HG02943 (cell line): Measurements from ENCODE around the gene NPM3.
"Not testable (repeated sequence)": the region's sequence is repeated elsewhere in the genome, so short reads cannot be mapped to it uniquely, and the experiment has no call there.

Experiments used
- ATAC-seq: cut with Tn5 transposase; IDR thresholded peaks from one replicate; pipeline ENCODE4 v1.9.1; 2021; ENCODE audit warnings: mild to moderate bottlenecking, low read depth, moderate library complexity; ENCODE audit not compliant: unreplicated experiment

The NPM3 gene

GRCh38 chr10:101812606-101813005, 29.4 kb upstream of the NPM3 start:
- ATAC-seq, result no peak

GRCh38 chr10:101807158-101807557, 23.9 kb upstream of the NPM3 start:
- no peak for ATAC-seq

- no peak for ATAC-seq
Observed at GRCh38 chr10:101803511-101803910, 20.3 kb upstream of the NPM3 start.

GRCh38 chr10:101797403-101798059, 14.3 kb upstream of the NPM3 start:
- no peak for ATAC-seq

- no peak for ATAC-seq
Observed at GRCh38 chr10:101793526-101793925, 10.3 kb upstream of the NPM3 start.

GRCh38 chr10:101789686-101790085, 6.4 kb upstream of the NPM3 start:
- no peak for ATAC-seq

DNA sequence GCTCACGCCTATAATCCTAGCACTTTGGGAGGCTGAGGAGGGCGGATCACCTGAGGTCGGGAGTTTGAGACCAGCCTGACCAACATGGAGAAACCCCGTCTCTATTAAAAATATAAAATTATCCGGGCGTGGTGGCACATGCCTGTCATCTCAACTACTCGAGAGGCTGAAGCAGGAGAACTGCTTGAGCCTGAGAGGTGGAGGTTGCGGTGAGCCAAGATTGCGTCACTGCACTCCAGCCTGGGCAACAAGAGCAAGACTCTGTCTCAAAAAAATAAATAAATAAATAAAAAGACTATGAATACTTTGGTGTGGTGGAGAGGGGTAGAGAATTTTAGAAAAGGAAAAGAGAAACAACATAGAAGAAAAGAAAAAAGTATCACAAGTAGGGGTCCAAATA, 6.0 kb upstream of the NPM3 start:
- ATAC-seq, result not testable (repeated sequence)

DNA sequence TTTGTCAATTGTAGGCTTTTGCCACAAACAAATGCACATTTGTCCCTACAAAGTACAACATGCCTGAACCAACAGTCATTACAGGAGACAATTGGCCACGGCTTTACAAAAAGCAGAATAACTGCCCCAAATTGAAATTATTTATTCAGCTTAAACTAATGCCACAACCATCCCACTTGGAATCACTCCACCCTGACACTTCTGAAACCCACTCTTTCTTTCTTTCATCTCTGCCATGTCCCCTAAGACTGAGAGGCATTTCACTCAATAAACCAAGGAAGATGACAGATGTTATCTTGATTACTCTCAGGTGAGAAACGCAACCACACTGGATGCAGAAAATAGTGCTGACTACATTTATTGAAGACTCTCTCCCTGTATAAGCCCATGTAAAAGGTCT, 2.6 kb upstream of the NPM3 start:
- no peak for ATAC-seq

DNA sequence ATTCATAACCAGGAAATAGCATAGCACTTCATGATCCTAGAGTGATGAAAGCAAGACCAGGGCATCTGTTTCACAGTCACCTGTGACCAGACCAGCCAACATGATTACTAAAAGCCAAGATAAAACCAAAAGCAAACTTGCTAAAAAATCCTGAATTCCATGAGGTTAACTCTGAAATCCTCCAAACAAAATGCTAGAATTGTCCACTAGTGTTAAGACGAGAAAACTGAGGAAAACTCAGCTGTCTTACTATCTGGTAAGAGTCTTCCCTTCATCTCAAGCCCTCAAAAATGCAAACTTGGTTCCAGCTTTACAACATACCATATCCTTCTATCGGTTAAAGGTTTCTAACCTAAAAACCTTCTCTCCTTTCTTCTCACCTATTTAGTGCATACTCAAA, 1.3 kb upstream of the NPM3 start:
- ATAC-seq, result no peak

- no peak for ATAC-seq
Observed at GRCh38 chr10:101783736-101784118, 481 bp upstream of the NPM3 start.

DNA sequence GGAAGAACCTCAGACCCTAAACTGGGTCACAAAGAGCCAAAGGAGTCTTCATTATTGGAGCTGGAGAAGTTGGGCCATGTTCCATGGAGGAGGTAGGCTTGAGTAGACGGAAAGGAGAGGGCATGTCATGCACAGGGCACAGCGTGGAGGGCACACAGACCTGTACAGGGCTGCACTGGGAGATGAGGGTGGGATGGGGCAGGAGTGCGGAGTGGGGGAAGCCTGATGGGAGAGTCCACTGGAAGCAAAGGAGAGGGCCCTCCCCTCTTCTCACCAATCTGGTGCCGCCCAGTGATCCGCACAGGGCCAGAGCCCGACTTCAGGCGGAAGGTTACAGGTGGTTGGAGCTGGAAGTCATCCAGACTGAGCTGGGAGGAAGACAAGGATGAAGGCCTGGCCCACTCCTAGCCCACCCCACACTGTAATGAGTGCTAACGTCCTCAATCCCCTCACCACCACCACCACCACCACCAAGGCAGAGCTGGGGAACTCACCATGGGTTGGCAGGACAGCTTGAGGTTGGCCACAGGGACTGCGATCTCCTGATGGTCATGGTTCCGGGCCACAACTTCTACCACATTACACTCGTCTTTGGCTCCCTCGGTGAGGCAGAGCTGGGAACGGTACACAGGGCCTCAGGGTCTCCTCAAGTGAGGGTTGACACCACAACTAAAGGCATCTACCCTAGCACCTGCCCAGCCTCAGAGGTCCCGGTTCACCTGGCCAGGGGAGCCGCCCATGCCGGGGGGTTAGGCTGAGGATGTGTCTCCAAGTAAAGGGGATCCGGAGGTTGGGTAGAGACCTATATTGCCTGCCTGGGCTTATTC, 1.0 kb downstream of the NPM3 start:
- no peak for ATAC-seq

DNA sequence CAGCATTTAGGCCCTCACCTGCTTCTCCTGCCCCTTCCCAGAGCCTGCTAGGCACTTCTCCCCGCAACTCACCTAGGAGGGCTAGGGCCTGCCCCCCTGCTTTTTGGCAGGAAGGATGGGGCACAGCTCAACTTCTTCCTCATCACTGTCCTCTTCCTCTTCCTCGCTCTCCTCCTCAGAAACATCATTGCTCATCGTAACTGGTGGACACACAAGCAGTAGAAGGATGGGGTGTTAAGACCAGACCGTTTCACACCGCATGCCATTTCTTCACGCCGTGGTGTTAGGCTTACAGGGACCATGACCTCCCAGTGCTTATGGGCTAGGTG, 1.6 kb downstream of the NPM3 start:
- no peak for ATAC-seq

DNA sequence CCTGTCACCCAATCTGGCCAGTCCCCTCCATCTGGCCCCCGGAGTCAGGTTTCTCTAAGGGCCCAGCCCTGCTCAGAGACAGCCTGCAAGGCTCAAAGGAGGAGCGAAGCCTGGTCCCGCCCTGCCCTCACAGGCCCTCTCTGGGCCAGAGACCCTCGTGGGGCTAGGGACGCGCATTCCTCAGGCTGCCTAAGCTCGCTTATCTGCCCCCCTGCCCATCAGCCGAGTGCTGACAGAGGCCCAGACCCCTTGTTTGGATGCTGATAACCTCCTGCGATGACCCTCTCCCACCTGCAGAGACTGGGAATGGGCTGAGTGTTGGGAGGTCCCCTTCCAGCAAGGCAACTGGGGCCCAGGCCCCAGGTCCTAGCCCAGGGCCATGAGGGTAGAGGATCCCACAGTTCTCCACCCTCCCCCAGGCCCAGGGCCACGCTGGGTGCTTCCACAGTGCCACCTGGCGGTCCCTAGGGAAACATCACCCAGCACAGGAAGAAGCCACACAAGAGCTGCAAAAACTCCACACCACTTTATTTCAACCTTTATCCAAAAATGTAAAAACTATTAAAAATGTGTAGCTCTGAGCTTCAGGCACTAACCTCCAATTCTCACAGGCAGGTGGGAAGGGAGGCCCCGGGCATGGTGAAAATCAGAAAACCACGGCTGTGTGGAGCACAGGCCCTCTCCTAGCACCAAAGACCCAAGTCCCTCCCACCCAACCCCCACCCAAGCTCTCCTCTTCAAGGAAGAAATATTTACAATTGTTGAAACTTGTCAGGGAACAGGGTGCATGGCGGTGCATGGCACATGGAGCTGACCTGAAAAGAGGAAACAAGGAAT, 2.2 kb downstream of the NPM3 start:
- no peak for ATAC-seq

- ATAC-seq, result no peak
Observed at GRCh38 chr10:101780187-101780817, 2.9 kb downstream of the NPM3 start.

GRCh38 chr10:101779544-101780186, 3.6 kb downstream of the NPM3 start:
- ATAC-seq, result no peak

DNA sequence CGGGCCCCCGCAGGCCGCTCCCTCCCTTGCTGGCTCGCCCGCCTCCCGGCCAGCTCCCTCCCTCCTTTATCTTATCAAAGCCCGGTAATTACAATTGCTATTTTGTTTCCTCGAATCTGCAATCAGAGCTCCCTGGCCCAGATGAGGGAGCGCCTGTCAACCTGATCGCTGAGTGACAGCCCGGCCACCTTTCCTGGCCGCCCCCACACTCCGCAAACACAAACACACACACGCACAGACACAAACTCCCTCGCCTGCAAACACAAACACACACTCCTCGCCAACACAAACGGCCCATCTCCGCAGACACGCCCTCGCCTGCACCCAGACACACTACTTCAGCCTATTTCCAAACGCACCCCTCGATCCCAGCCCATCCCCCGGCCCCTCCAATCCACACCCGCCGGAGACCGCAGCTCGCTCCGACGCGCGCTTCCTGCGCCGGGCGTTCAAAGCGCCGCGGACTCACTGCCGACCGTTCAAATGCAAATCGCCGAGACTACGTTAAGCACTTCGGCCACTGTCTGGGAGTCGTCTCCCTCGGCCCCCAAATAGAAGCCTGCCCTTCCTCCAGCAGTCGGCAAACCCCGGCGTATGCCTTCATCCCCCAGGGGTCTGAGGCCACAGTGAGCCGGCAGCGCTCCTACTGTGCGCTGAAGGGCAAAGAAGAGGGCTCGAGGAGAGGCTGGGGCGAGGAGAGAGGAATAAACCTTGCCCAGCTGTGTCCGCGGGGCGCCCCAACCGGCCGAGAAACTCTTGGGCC, 4.3 kb downstream of the NPM3 start:
- no peak for ATAC-seq

DNA sequence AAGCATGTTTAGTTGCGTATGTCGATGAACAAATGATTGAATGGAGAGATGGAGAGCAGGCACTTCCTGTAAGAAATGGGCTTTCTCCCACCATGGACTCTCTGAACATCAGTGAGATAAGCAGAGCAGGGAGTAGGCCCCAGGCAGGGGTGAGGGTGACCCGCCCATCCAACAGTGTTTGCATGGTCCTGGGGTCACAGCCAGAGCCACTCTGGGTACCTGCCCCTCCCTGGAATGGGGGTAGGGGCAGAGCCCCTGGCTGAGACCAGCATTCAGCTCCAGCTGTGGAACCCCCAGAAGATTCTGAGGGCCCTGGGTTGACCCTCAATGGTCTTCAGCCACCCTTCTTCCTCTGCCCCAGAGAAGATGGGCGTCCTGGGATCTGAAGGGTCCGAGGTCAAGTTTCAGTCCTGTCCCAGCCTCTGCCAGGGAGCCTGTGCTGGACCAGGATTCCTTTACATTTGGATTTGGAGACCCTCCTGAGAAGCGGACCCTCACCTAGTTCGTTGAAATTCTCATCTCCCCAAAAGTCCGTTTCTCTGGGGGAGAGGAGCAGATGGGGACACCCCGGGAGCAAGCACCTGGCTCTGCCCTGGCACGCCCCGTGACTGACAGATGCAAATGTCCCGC, 5.0 kb downstream of the NPM3 start:
- ATAC-seq, result no peak

GRCh38 chr10:101777619-101778145, 5.6 kb downstream of the NPM3 start:
- no peak for ATAC-seq
